ENCODE measurements around the gene OOSP4A.

OOSP4A gene

DNA sequence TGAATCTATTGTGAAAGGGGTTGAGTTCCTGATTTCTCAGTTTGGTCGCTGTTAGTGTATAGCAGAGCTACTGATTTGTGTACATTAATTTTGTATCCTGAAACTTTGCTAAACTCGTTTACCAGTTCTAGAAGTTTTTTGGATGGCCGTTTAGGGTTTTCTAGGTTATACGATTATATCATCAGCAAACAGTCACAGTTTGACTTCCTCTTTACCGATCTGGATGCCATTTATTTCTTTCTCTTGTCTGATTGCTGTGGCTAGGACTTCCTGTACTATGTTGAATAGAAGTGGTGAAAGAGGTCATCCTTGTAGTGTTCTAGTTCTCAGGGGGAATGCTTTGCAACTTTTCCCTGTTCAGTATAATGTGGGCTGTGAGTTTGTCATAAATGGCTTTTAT is 28.6 kb downstream of the OOSP4A start:
- H3K4me3 ChIP-seq (ENCODE audit: low read length): no peak overlapping the region
- DNase-seq (ENCODE audit: low read depth): no peak
- TF ChIP-seq, protein P1, sequence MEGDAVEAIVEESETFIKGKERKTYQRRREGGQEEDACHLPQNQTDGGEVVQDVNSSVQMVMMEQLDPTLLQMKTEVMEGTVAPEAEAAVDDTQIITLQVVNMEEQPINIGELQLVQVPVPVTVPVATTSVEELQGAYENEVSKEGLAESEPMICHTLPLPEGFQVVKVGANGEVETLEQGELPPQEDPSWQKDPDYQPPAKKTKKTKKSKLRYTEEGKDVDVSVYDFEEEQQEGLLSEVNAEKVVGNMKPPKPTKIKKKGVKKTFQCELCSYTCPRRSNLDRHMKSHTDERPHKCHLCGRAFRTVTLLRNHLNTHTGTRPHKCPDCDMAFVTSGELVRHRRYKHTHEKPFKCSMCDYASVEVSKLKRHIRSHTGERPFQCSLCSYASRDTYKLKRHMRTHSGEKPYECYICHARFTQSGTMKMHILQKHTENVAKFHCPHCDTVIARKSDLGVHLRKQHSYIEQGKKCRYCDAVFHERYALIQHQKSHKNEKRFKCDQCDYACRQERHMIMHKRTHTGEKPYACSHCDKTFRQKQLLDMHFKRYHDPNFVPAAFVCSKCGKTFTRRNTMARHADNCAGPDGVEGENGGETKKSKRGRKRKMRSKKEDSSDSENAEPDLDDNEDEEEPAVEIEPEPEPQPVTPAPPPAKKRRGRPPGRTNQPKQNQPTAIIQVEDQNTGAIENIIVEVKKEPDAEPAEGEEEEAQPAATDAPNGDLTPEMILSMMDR (conservative IDR thresholded peaks at IDR 0.05; ENCODE audit: low read depth, low read length): no peak

DNA sequence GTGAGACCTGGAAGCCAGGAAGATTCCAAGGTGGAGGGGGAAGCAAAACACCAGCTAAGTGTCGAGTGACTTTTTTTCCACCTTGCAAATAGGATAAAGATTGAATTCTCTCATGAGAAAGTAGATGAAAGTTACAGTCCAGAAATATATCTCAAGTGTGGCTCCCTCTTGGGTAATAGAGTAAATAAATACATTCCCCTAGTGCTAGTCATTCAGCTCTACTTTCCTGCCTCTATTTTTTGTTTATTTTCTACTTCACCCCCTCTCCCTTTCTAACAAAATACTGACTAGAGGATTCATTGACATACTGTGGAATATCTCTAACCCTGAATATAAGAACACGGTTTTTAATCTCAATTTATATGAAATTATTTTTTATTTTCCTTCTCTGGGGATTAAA is 34.0 kb downstream of the OOSP4A start:
- H3K4me3 ChIP-seq (ENCODE audit: low read length): no peak overlapping the region
- no peak for DNase-seq (ENCODE audit: low read depth)
- TF ChIP-seq, protein P1 (conservative IDR thresholded peaks at IDR 0.05; ENCODE audit: low read depth, low read length): no peak

DNA sequence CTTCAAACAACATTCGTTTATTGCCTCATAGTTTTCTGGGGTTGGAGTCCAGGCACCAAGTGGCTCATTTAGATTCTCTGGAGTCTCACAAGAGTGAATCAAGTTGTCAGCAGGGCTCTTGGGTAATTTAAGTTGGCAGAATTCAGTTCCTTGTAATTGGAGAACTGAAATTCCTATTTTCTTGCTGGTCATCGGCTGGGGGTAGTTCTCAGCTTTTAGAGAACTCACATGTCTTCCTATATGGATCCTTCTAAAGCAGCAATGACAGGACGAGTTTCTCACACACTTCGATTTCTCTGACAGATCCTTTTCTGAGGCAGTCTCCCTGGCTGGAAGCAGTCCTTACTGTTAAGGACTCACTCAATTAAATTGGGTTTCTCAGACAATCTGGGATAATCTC is 35.9 kb downstream of the OOSP4A start:
- no peak overlapping the region for H3K4me3 ChIP-seq (ENCODE audit: low read length)
- TF ChIP-seq, protein P1 (conservative IDR thresholded peaks at IDR 0.05; ENCODE audit: low read depth, low read length): no peak
- DNase-seq (ENCODE audit: low read depth): no peak

DNA sequence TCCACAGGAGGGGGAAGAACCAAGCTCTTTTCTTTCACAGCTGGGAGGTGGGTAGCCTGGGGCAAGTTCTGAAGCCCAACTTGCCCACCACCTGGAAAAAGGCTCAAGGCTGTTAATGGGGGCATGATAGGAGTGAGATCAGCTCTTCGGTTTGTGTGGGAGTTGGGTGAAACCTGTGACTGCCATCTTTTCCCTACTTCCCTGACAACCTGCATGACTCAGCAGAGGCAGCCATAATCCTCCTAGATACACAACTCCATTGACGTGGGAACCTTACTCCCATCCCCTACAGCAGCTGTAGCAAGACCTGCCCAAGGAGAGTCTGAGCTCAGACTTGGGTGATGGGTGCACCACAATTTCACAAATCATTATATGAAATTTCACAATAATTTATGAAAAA is 39.9 kb downstream of the OOSP4A start:
- TF ChIP-seq, protein P1 (conservative IDR thresholded peaks at IDR 0.05; ENCODE audit: low read depth, low read length): no peak
- H3K4me3 ChIP-seq (ENCODE audit: low read length): no peak overlapping the region
- no peak for DNase-seq (ENCODE audit: low read depth)

DNA sequence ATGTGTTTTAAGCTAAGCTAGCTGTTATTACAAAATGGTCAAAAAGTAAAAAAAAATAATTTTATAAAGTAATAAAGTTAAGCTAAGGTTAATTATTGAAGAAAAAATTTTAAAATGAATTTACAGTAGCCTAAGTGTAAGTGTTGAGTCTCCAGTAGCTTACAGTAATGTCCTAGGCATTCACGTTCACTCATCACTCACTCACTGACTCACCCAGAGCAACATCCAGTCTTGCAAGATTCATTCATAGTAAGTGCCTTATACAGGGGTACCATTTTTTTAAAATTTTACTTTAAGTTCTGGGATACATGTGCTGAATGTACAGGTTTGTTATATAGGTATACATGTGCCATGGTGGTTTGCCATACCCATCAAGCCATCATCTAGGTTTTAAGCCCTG is 41.5 kb downstream of the OOSP4A start:
- DNase-seq (ENCODE audit: low read depth): no peak

DNA sequence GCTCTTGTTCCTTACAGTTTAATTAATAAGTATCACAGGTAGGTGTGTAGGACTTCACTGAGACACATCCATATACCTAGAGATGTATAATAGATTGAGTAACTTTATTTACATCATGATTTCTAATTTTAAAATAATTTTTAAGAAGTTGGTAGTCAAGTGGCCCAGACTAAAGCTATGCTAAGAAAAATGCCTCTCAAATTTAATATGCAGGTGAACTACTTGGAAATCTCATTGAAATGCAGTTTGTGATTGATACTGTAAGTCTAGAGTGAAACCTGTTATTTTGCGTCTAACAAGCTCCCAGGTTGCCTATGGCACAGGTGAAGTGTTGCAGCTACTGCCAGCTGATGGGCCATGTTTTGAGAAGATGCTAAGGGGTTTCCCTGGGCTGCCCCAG is 53.0 kb downstream of the OOSP4A start, which contains the start of gene OOSP4B:
Gene OOSP4B (plus strand): TSS at position 301 of the 400 bp plus-strand sequence.
- no peak for DNase-seq (ENCODE audit: low read depth)
- H3K4me3 ChIP-seq (ENCODE audit: low read length): no peak within 1 kb of the TSS
- TF ChIP-seq, protein P1 (conservative IDR thresholded peaks at IDR 0.05; ENCODE audit: low read depth, low read length): no peak

More for the DNA sequence above, 41.5 kb downstream of the OOSP4A start:
- no peak overlapping the region for H3K4me3 ChIP-seq (ENCODE audit: low read length)
- TF ChIP-seq, protein P1 (conservative IDR thresholded peaks at IDR 0.05; ENCODE audit: low read depth, low read length): no peak

DNA sequence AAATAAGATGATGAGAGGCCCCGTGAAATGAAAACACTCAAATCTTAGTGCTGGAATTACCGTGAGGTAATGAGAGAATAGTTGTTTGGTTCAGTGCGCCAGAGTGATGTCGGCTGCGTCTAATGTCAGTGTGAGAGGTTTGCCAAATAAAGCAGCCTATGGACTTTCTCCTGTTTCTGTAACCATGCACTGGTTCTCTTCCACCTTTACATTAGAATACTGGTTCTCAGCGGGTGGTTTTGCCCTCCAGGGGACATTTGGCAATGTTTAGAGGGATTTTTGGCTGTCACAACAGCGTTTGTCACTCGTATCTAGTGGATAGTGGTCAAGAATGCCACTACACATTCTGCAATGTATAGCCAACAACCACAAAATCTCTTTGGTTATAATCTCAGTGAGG is 54.2 kb downstream of the OOSP4A start:
- TF ChIP-seq, protein P1 (conservative IDR thresholded peaks at IDR 0.05; ENCODE audit: low read depth, low read length): no peak
- no peak overlapping the region for H3K4me3 ChIP-seq (ENCODE audit: low read length)
- no peak for DNase-seq (ENCODE audit: low read depth)

All from retinal pigment epithelial cell (primary cell).